ENCODE measurements around the gene URI1.

DNA sequence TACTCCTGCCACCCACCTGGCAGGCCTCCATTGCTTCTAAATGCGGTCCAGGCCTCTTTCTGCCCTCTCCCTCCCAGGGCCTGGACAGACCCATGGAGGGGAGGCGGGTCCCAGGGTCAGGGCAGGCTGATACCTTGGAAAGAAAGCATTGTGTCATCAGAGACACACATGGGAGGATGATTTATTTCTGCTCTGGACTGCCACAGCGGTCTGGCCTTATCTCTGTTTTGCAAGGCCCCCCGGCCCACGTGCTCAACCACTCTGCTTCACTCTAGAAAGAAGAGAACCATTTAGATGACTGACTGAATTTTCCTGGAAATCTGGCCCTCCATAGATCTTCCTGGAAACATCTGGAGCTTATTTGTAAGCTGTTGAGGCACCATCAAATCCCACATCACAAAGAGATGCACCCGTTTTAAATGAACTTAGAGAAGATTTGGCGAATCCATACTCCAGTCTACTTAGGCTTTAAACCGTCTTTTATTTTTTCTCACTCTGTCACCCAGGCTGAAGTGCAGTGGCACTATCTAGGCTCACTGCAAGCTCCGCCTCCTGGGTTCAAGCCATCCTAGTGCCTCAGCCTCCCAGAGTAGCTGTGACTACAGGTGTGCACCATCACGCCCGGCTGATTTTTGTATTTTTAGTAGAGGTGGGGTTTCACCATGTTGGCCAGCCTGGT lies 48.3 kb upstream of the URI1 start:
- TF ChIP-seq CTCF (IDR thresholded peaks at IDR 0.05) (no peak), POLR2AphosphoS5 (IDR thresholded peaks at IDR 0.05) (no peak), POLR2A (IDR thresholded peaks at IDR 0.05) (no peak)
